B cell (primary cell): ENCODE results near the gene VWCE. TPM values are rescaled to one million over a fixed set of nuclear protein-coding genes. Genes with fewer than 3 reads are reported as not detected.

Experiments
- ATAC-seq: fragments of 200-7000 bp; cut with Tn5 transposase; one replicate; pipeline ENCODE4 v1.10.0; 2021; ENCODE audit warnings: low read depth, mild to moderate bottlenecking, moderate number of reproducible peaks, moderate library complexity
- CTCF ChIA-PET: fragments of 350-600 bp; sonication (Branson Sonifier 250); formaldehyde crosslinking; loops from one replicate; lab custom pipeline; 2021; ENCODE audit warnings: antibody characterized with exemption, inconsistent platforms; lab: Charles Lee
- POLR2A ChIA-PET: fragments of 350-600 bp; sonication (Branson Sonifier 250); formaldehyde crosslinking; loops from one replicate; lab custom pipeline; 2021; ENCODE audit warnings: antibody characterized with exemption; lab: Charles Lee
- DNase-seq: peaks from one replicate; pipeline ENCODE4 v3.0.0; 2013
- H2AFZ ChIP-seq: 2 replicates; pipeline ENCODE4 v1.6.1; 2012; ENCODE audit warnings: mild to moderate bottlenecking, low read depth, low read length; ENCODE audit not compliant: insufficient read depth, poor library complexity, severe bottlenecking
- H3K27ac ChIP-seq, 2 donors: 1 replicate in 1 of 2; 2 replicates in 1 of 2; pipeline ENCODE4 v1.5.1; 2012 to 2013; ENCODE audit warnings: low read length in 2 of 2, mild to moderate bottlenecking in 2 of 2, moderate library complexity in 1 of 2
- H3K27me3 ChIP-seq, 4 experiments: fragments of 200-600 bp in 1 of 4; sonication (generic) in 1 of 4; replicated peaks in 1 of 4; 1 replicate in 2 of 4; 2 replicates in 2 of 4; pipeline versions ENCODE4 v1.6.1 to v1.7.0; 2013 to 2016; ENCODE audit warnings: low read length in 3 of 4, mild to moderate bottlenecking in 2 of 4, mixed read lengths in 1 of 4, moderate library complexity in 1 of 4; ENCODE audit not compliant: insufficient read depth in 4 of 4, control insufficient read depth in 3 of 4; ENCODE audit errors: control extremely low read depth in 1 of 4
- H3K36me3 ChIP-seq, 2 experiments: replicated peaks in 1 of 2; 1 replicate in 1 of 2; 2 replicates in 1 of 2; pipeline versions ENCODE4 v1.6.1 to v1.7.1; 2013; ENCODE audit warnings: low read length in 1 of 2; ENCODE audit not compliant: insufficient read depth in 2 of 2, control insufficient read depth in 1 of 2; ENCODE audit errors: control extremely low read depth in 1 of 2, extremely low read depth in 1 of 2
- H3K4me1 ChIP-seq, 2 donors: fragments of 200-600 bp in 1 of 2; sonication (generic) in 1 of 2; 1 replicate in 1 of 2; 2 replicates in 1 of 2; pipeline versions ENCODE4 v1.5.1 to v1.6.1; 2013 to 2017; ENCODE audit warnings: low read length in 2 of 2; ENCODE audit not compliant: control insufficient read depth in 2 of 2, insufficient read depth in 2 of 2
- H3K4me2 ChIP-seq: replicated peaks from 2 replicates; pipeline ENCODE3; 2012; ENCODE audit warnings: mild to moderate bottlenecking, low read depth, low read length; ENCODE audit not compliant: poor library complexity, severe bottlenecking
- H3K4me3 ChIP-seq, 5 experiments: fragments of 200-600 bp in 1 of 5; sonication (generic) in 1 of 5; 1 replicate in 3 of 5; 2 replicates in 2 of 5; pipeline versions ENCODE4 v1.5.1 to v1.7.0; 2011 to 2016; ENCODE audit warnings: low read length in 4 of 5, mild to moderate bottlenecking in 4 of 5, low read depth in 2 of 5, control low read depth in 1 of 5, moderate library complexity in 1 of 5; ENCODE audit not compliant: insufficient read depth in 1 of 5; ENCODE audit errors: control extremely low read depth in 1 of 5, extremely low read depth in 1 of 5
- H3K79me2 ChIP-seq: fragments of 200-600 bp; sonication (generic); one replicate; pipeline ENCODE4 v1.6.0; 2016; ENCODE audit warnings: low read length; ENCODE audit not compliant: control insufficient read depth, insufficient read depth
- H3K9ac ChIP-seq: fragments of 200-600 bp; sonication (generic); 2 replicates; pipeline ENCODE4 v1.6.1; 2017; ENCODE audit warnings: mild to moderate bottlenecking, low read length, moderate library complexity
- H3K9me3 ChIP-seq, 3 donors: one replicate each; pipeline versions ENCODE4 v1.6.1 to v1.7.1; 2013; ENCODE audit warnings: low read length in 2 of 3; ENCODE audit not compliant: control insufficient read depth in 2 of 3, insufficient read depth in 1 of 3; ENCODE audit errors: control extremely low read depth in 1 of 3
- H4K20me1 ChIP-seq: 2 replicates; pipeline ENCODE4 v1.6.0; 2012; ENCODE audit warnings: mild to moderate bottlenecking, low read length; ENCODE audit not compliant: insufficient read depth, control insufficient read depth, poor library complexity, severe bottlenecking
- H3K27ac Mint-ChIP-seq: one replicate; pipeline ENCODE4 v1.8.0; 2021; ENCODE audit warnings: mixed read lengths
- H3K27me3 Mint-ChIP-seq: one replicate; pipeline ENCODE4 v1.8.0; 2021; ENCODE audit warnings: mixed read lengths
- H3K4me1 Mint-ChIP-seq: one replicate; pipeline ENCODE4 v1.8.0; 2021; ENCODE audit warnings: mixed read lengths
- H3K4me3 Mint-ChIP-seq: one replicate; pipeline ENCODE4 v1.8.0; 2021; ENCODE audit warnings: mixed read lengths
- H3K9me3 Mint-ChIP-seq: one replicate; pipeline ENCODE4 v1.8.0; 2022; ENCODE audit warnings: mixed read lengths; ENCODE audit not compliant: insufficient read depth
- EZH2 ChIP-seq: IDR thresholded peaks from 2 replicates; pipeline ENCODE4 v1.6.1; 2012; ENCODE audit warnings: borderline replicate concordance, low read depth, mild to moderate bottlenecking, moderate library complexity, low read length; ENCODE audit not compliant: insufficient read depth, poor library complexity, severe bottlenecking
- WGBS: methylation state at CpG from one replicate; pipeline ENCODE4 v1.1.5; 2013; ENCODE audit warnings: missing lambda C conversion rate; ENCODE audit not compliant: insufficient coverage; 5-methylcytosine and 5-hydroxymethylcytosine counted together
- intact Hi-C: fragments of 100-400 bp; cut with micrococcal nuclease; formaldehyde crosslinking; loops from one replicate; pipeline ENCODE4 v1.10.0; 2022
- polyA plus RNA-seq: library from polyadenylated mRNA; depleted of rRNA; stranded (reverse); fragments of >200 nt; gene quantifications from 2 replicates; pipeline ENCODE4 v1.2.3, GENCODE V29; 2012
- total RNA-seq, 2 donors: library from RNA; stranded (reverse); fragments of 120-200 nt in 1 of 2; gene quantifications; 1 replicate in 1 of 2; 2 replicates in 1 of 2; pipeline versions ENCODE4 v1.2.3 to v1.2.4, GENCODE V29; 2013 to 2022
- TF ChIP-seq, protein P1 (sequence below): fragments of 200-600 bp; IDR thresholded peaks from one replicate; pipeline ENCODE4 v1.8.0; 2022; ENCODE audit warnings: antibody characterized with exemption, mild to moderate bottlenecking

The VWCE gene
- total and polyA plus RNA-seq, 2 donors (not counting 1 experiment from before 2014, with no cell fraction given) = 0.37 to 0.39 TPM

DNA sequence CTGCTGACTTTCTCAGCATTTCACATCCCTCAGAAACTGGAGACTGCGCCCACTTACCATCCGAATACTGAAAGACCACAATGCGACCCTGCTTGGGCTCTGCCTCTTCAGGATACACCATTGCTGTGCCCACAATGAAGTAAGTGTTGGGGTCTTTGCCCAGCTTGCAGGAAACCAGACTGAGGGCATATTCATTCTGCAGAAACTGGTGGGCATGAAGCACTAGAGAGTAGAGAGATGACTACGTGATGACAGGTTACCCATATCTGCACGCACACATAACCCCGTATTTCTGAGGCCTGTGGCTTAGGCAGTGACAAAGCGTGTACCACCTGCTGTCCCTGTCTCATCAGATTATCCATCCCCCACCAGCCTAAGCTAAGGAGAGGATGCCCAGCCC, 14.6 kb upstream of the VWCE start:
- Histone ChIP-seq H3K9ac (no peak overlapping the region), H3K27ac (no peak overlapping the region), H3K36me3 (peaks cover 6 to 96% of the 10 kb centered on the region in 2 experiments), H3K27me3 (no peaks in the 10 kb centered on the region), H2AFZ (no peak overlapping the region), H4K20me1 (peaks cover 4% of the 10 kb centered on the region), H3K4me3 (no peak overlapping the region), H3K4me1 (no peaks in the 10 kb centered on the region), H3K79me2 (no peaks in the 10 kb centered on the region), H3K9me3 (no peaks in the 10 kb centered on the region), H3K4me2 (no peak overlapping the region)
- ATAC-seq = no peak
- no peak for DNase-seq
- Mint-ChIP-seq H3K27me3 (no peaks in the 10 kb centered on the region), H3K27ac (no peak overlapping the region), H3K4me1 (no peaks in the 10 kb centered on the region), H3K4me3 (no peak overlapping the region), H3K9me3 (no peaks in the 10 kb centered on the region)
- WGBS = 94% methylated on average over 7 of the region's 7 CpGs
- ChIA-PET CTCF (interaction anchor here (1.2 kb wide), 1 partner anchor 17 kb away, joined by 3 read pairs; no protein-coding TSS in a partner anchor), POLR2A (no interaction called here)
- no peak for TF ChIP-seq EZH2
- TF ChIP-seq, protein P1, sequence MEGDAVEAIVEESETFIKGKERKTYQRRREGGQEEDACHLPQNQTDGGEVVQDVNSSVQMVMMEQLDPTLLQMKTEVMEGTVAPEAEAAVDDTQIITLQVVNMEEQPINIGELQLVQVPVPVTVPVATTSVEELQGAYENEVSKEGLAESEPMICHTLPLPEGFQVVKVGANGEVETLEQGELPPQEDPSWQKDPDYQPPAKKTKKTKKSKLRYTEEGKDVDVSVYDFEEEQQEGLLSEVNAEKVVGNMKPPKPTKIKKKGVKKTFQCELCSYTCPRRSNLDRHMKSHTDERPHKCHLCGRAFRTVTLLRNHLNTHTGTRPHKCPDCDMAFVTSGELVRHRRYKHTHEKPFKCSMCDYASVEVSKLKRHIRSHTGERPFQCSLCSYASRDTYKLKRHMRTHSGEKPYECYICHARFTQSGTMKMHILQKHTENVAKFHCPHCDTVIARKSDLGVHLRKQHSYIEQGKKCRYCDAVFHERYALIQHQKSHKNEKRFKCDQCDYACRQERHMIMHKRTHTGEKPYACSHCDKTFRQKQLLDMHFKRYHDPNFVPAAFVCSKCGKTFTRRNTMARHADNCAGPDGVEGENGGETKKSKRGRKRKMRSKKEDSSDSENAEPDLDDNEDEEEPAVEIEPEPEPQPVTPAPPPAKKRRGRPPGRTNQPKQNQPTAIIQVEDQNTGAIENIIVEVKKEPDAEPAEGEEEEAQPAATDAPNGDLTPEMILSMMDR = no peak
- intact Hi-C loops = no loop called here

DNA sequence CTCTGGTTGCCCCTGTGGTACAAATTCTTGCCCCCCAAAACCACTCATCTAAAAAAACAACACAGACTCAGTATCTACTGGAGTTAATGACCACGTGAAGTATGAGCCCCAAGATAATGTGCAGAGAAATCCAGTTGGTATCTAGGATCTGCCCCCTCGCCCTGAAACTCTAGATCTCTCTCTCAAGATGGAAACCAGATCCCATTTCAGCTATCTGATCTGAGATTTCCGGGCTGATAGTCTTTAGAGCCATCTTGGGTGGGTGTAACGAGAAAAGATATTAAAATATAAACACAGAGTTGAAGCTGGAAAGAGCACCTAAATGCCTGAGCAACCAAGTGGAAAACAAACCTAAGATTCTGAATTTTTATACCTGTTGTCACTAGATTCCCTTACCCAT, 14.0 kb upstream of the VWCE start:
- no peaks in the 10 kb centered on the region for H3K9me3 Mint-ChIP-seq
- H3K27ac ChIP-seq = no peak overlapping the region
- no peaks in the 10 kb centered on the region for H3K27me3 ChIP-seq
- intact Hi-C loops = no loop called here
- DNase-seq (no peak), ATAC-seq (no peak)
- H3K9me3 ChIP-seq = no peaks in the 10 kb centered on the region
- H3K79me2 ChIP-seq = no peaks in the 10 kb centered on the region
- no peak overlapping the region for H3K9ac ChIP-seq
- no peak overlapping the region for H3K4me3 Mint-ChIP-seq
- no peaks in the 10 kb centered on the region for H3K4me1 ChIP-seq
- TF ChIP-seq, protein P1 = no peak
- TF ChIP-seq EZH2 = no peak
- H4K20me1 ChIP-seq = peaks cover 4% of the 10 kb centered on the region
- ChIA-PET CTCF (interaction anchor here (1.2 kb wide), 1 partner anchor 18 kb away, joined by 3 read pairs; no protein-coding TSS in a partner anchor), POLR2A (no interaction called here)
- H3K4me3 ChIP-seq = no peak overlapping the region
- H3K4me2 ChIP-seq = no peak overlapping the region
- H3K36me3 ChIP-seq = peaks cover 6 to 94% of the 10 kb centered on the region in 2 experiments
- 100% methylated on average over 1 of the region's 4 CpGs for WGBS
- no peaks in the 10 kb centered on the region for H3K27me3 Mint-ChIP-seq
- no peaks in the 10 kb centered on the region for H3K4me1 Mint-ChIP-seq
- H2AFZ ChIP-seq = no peak overlapping the region
- H3K27ac Mint-ChIP-seq = no peak overlapping the region
